Bronchial epithelial cell (primary cell): ENCODE results near the gene PCTP. TPM values are rescaled to one million over a fixed set of nuclear protein-coding genes. Genes with fewer than 3 reads are reported as not detected.
A peak's percentile ranks its signal among the peaks of the same experiment; 100 is the strongest.

Experiments
- DNase-seq: peaks from one replicate; pipeline ENCODE4 v3.0.0-alpha.2; 2010; ENCODE audit warnings: low read depth
- FAIRE-seq: peaks from 2 replicates; lab custom pipeline; 2011; peaks lifted over from hg19 to GRCh38; lab: Jason Lieb, UNC
- H3K27me3 ChIP-seq: 2 replicates; pipeline ENCODE4 v1.5.1; 2011; ENCODE audit warnings: low read length; ENCODE audit not compliant: control insufficient read depth, insufficient read depth
- H3K36me3 ChIP-seq: 2 replicates; pipeline ENCODE4 v1.5.1; 2011; ENCODE audit warnings: low read length; ENCODE audit not compliant: control insufficient read depth, insufficient read depth
- H3K4me3 ChIP-seq: 2 replicates; pipeline ENCODE4 v1.5.1; 2011; ENCODE audit warnings: mild to moderate bottlenecking, low read depth, low read length, control low read depth
- total RNA-seq: library from RNA; depleted of rRNA; stranded (reverse); fragments of >200 nt; gene quantifications from 2 replicates; pipeline ENCODE4 v1.2.1, GENCODE V29; 2014
- TF ChIP-seq, protein P1 (sequence below): IDR thresholded peaks from 2 replicates; pipeline ENCODE4 v1.5.1; 2011; ENCODE audit warnings: mild to moderate bottlenecking, moderate library complexity, low read length, control low read depth, inconsistent platforms; ENCODE audit not compliant: insufficient read depth, severe bottlenecking

PCTP gene
- total RNA-seq, 1 donor from 2014 or later: 8.4 TPM

DNA sequence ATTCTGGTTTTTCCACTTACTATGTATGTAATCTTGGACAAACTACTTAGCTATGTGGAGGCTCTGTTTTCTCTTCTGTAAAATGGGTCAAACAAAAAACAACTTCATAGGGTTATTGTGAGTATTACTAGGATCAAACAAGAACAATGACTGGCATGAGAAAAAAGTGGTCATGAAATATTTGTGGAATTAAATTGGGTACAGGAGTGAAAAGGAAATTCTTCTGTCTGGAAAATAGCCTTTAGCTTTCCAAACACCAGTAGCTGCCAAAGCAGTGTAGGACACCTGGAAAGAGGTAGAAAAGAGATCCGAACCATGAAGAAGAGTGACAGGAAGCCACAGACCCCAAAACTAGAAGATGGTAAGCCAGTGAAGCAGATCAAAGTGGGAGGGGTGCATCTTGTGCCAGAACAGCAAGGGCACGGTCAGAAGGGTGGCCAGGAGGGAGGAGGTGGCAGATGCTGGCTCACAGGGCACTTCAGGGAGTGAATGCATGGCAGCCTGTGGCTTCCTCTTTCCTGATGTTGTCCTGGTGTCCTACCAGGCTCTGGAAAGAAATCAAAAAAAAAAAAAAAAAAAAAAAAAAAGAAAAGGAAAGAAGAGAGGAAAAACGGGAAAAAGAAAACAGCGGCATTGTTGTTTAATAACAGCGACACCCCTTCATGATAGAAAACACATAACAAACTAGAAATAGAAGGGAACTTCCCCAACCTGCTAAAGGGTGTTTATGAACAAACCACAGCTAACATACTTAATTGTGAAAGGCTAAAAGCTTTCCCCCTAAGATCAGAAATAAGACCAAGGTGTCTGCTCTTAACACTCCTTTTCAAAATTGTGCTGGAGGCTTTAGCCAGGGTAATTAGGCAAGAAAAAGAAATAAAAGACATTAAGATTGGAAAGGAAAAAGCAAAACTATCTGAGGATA, 67.9 kb downstream of the PCTP start:
- Histone ChIP-seq H3K27me3 (no peaks in the 10 kb centered on the region), H3K36me3 (no peaks in the 10 kb centered on the region), H3K4me3 (no peak overlapping the region)
- FAIRE-seq (no peak), DNase-seq (no peak)
- TF ChIP-seq, protein P1, sequence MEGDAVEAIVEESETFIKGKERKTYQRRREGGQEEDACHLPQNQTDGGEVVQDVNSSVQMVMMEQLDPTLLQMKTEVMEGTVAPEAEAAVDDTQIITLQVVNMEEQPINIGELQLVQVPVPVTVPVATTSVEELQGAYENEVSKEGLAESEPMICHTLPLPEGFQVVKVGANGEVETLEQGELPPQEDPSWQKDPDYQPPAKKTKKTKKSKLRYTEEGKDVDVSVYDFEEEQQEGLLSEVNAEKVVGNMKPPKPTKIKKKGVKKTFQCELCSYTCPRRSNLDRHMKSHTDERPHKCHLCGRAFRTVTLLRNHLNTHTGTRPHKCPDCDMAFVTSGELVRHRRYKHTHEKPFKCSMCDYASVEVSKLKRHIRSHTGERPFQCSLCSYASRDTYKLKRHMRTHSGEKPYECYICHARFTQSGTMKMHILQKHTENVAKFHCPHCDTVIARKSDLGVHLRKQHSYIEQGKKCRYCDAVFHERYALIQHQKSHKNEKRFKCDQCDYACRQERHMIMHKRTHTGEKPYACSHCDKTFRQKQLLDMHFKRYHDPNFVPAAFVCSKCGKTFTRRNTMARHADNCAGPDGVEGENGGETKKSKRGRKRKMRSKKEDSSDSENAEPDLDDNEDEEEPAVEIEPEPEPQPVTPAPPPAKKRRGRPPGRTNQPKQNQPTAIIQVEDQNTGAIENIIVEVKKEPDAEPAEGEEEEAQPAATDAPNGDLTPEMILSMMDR: no peak

DNA sequence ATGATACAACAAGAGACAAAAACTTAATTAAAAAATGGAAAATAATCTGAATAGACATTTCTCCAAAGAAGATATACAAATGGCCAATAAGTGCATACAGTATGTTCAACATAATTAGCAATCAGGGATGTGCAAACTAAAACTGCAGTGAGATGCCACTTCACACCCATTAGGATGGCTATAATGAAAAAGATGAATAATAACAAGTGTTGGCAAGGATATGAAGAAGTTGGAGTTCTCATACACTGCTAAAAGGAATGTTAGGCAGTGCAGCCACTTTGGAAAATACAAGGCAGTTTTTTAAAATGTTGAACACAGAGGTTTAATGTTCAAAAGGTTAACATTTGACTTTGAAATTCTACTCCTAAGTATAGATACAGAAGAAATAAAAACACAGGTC, 69.8 kb downstream of the PCTP start:
- H3K4me3 ChIP-seq: no peak overlapping the region
- FAIRE-seq: no peak
- no peaks in the 10 kb centered on the region for H3K36me3 ChIP-seq
- H3K27me3 ChIP-seq: no peaks in the 10 kb centered on the region
- TF ChIP-seq, protein P1: no peak
- no peak for DNase-seq

DNA sequence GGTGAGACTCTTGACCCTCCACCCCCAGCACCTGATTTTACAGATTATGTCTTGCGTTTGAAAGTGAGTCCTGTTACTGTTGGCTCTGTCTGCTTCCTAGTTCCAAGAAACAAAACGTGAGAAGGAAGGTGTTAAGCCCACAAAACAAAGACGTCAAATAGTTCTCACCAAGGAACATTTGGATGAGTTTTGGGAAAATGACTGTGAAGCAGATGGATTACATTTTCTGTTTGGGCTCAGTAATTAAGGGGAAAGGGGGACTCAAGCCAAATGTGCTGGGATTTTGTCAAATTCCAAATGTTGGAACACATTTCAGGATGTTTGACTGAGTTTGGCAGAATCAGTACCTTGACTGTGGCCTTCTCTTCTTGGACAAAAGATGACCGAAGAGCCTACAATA, 71.2 kb downstream of the PCTP start:
- Histone ChIP-seq H3K4me3 (no peak overlapping the region), H3K36me3 (no peaks in the 10 kb centered on the region), H3K27me3 (no peaks in the 10 kb centered on the region)
- DNase-seq (no peak), FAIRE-seq (no peak)
- TF ChIP-seq, protein P1: no peak

DNA sequence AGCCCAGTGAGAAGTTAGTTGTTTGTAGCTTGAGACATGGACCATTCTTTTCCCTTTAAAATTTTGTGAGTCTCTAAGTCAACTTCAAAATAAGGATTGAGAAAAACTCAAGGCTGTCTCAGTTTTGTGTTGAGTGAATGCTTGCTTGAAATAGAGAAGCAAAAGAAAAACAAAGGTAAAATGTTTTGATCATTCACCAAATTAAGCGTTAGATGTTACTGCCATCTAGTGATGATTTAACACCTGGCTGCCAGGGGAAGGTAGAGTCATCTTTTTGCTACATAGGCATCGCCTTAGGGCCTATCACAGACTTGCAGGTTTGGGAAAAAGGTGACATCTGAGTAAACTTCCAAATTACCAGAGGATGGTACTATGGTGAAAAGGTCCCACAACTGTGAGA, 74.4 kb downstream of the PCTP start:
- DNase-seq (peak; percentile 27), FAIRE-seq (no peak)
- TF ChIP-seq, protein P1: peak; percentile 24
- no peaks in the 10 kb centered on the region for H3K27me3 ChIP-seq
- H3K36me3 ChIP-seq: no peaks in the 10 kb centered on the region
- H3K4me3 ChIP-seq: no peak overlapping the region

Other genes starting within 250 kb of the PCTP start
- not detected in 2 replicates for gene SMIM36, start 239.6 kb upstream of the PCTP start, total RNA-seq
- gene TMEM100, start 28.2 kb upstream of the PCTP start, total RNA-seq: not detected in 2 replicates